GM23248 (cell line): Measurements from ENCODE around the gene CSF1R. TPM values are rescaled to one million over a fixed set of nuclear protein-coding genes. Genes with fewer than 3 reads are reported as not detected.

ENCODE experiments used
- DNase-seq: peaks from one replicate; pipeline ENCODE4 v3.0.0-alpha.2; 2015
- H2AFZ ChIP-seq: fragments of 200-600 bp; sonication (generic); 2 replicates; pipeline ENCODE4 v1.6.1; 2016; ENCODE audit warnings: antibody characterized with exemption
- H3F3A ChIP-seq: fragments of 200-600 bp; sonication (generic); 2 replicates; pipeline ENCODE4 v1.6.1; 2016; ENCODE audit warnings: mild to moderate bottlenecking, antibody characterized with exemption, mixed run types; ENCODE audit not compliant: insufficient read depth
- H3K27ac ChIP-seq: fragments of 200-600 bp; sonication (generic); 2 replicates; pipeline ENCODE4 v1.5.1; 2016; ENCODE audit warnings: mild to moderate bottlenecking
- H3K27me3 ChIP-seq: fragments of 200-600 bp; sonication (generic); replicated peaks from 2 replicates; pipeline ENCODE4 v1.6.1; 2016; ENCODE audit warnings: mild to moderate bottlenecking; ENCODE audit not compliant: insufficient read depth
- H3K36me3 ChIP-seq: fragments of 200-600 bp; sonication (generic); 2 replicates; pipeline ENCODE4 v1.6.1; 2016; ENCODE audit warnings: low read depth, mild to moderate bottlenecking
- H3K4me1 ChIP-seq: fragments of 200-600 bp; sonication (generic); 2 replicates; pipeline ENCODE4 v1.6.1; 2016; ENCODE audit warnings: mild to moderate bottlenecking; ENCODE audit not compliant: insufficient read depth
- H3K4me2 ChIP-seq: fragments of 200-600 bp; sonication (generic); one replicate; pipeline ENCODE4 v1.6.1; 2016; ENCODE audit warnings: mild to moderate bottlenecking; ENCODE audit not compliant: unreplicated experiment
- H3K4me3 ChIP-seq: fragments of 200-600 bp; sonication (generic); 2 replicates; pipeline ENCODE4 v1.5.1; 2016; ENCODE audit warnings: mild to moderate bottlenecking
- H3K79me2 ChIP-seq: fragments of 200-600 bp; sonication (generic); 2 replicates; pipeline ENCODE4 v1.6.1; 2016; ENCODE audit warnings: mild to moderate bottlenecking; ENCODE audit not compliant: insufficient read depth
- H3K9ac ChIP-seq: fragments of 200-600 bp; sonication (generic); 2 replicates; pipeline ENCODE4 v1.6.1; 2016; ENCODE audit warnings: mild to moderate bottlenecking
- H3K9me2 ChIP-seq: fragments of 200-600 bp; sonication (generic); 2 replicates; pipeline ENCODE4 v1.6.1; 2016; ENCODE audit warnings: mixed run types, mild to moderate bottlenecking, moderate library complexity; ENCODE audit not compliant: insufficient read depth
- H3K9me3 ChIP-seq: fragments of 200-600 bp; sonication (generic); one replicate; pipeline ENCODE4 v1.6.1; 2017; ENCODE audit warnings: low read depth
- H4K20me1 ChIP-seq: fragments of 200-600 bp; sonication (generic); 2 replicates; pipeline ENCODE4 v1.6.0; 2016; ENCODE audit not compliant: insufficient read depth
- EZH2 ChIP-seq: fragments of 200-600 bp; sonication (generic); IDR thresholded peaks from 2 replicates; pipeline ENCODE4 v1.6.1; 2018; ENCODE audit warnings: antibody characterized with exemption, mild to moderate bottlenecking; ENCODE audit not compliant: insufficient read depth, poor library complexity, severe bottlenecking
- EZH2phosphoT487 ChIP-seq: fragments of 200-600 bp; sonication (generic); IDR thresholded peaks from 2 replicates; pipeline ENCODE4 v1.6.1; 2018; ENCODE audit warnings: antibody characterized with exemption, moderate library complexity, mild to moderate bottlenecking, low read depth; ENCODE audit not compliant: insufficient read depth
- WGBS, 2 experiments: methylation state at CpG; one replicate each; pipeline ENCODE4 v1.1.6; 2015 to 2017; ENCODE audit warnings: low lambda C conversion rate in 2 of 2, low coverage in 1 of 2; ENCODE audit errors: missing lambda C conversion rate in 2 of 2; 5-methylcytosine and 5-hydroxymethylcytosine counted together
- in situ Hi-C: fragments of 300-500 bp; cut with MboI; formaldehyde crosslinking; loops from 2 replicates; pipeline ENCODE4 v1.15.0; 2020
- polyA plus RNA-seq: library from polyadenylated mRNA; unstranded; fragments of >200 nt; fragmentation: Nextera tagmentation; extraction: Ambion mirVana; gene quantifications from 2 replicates; pipeline ENCODE4 v1.2.1, GENCODE V29; 2016
- small RNA-seq: library from RNA; depleted of rRNA; stranded (forward); fragments of <200 nt; gene quantifications from one replicate; pipeline ENCODE3, GENCODE V24; 2014; ENCODE audit warnings: low read depth, low replicate concordance
- total RNA-seq: library from RNA; depleted of rRNA; stranded (reverse); fragments of >200 nt; shearing (Covaris generic); gene quantifications from 2 replicates; pipeline ENCODE4 v1.2.3, GENCODE V29; 2014; rRNA removed

Gene CSF1R
- total and polyA plus RNA-seq, 2 experiments from 2014 or later: 0.56 TPM; not detected in 1

DNA sequence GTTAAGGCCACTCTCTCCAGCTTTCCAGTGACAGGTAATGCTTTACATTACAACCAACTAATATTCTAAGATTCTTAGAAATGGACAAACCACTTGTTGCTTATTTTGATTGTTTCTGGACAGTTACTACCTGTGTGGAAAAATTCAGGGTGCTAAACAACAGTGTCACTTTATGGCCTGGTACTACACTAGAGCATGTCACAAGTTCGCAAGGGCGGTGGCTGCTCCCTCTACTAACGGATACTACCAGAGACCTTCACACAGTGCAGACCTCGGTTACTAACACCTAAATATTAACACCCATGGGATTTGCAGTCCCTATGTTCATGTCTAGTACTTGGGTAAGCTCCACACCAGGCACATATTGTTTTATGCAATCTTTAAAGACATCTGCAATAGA lies 72.4 kb downstream of the CSF1R start:
- H3K79me2 ChIP-seq: peaks cover 95% of the 10 kb centered on the region

DNA sequence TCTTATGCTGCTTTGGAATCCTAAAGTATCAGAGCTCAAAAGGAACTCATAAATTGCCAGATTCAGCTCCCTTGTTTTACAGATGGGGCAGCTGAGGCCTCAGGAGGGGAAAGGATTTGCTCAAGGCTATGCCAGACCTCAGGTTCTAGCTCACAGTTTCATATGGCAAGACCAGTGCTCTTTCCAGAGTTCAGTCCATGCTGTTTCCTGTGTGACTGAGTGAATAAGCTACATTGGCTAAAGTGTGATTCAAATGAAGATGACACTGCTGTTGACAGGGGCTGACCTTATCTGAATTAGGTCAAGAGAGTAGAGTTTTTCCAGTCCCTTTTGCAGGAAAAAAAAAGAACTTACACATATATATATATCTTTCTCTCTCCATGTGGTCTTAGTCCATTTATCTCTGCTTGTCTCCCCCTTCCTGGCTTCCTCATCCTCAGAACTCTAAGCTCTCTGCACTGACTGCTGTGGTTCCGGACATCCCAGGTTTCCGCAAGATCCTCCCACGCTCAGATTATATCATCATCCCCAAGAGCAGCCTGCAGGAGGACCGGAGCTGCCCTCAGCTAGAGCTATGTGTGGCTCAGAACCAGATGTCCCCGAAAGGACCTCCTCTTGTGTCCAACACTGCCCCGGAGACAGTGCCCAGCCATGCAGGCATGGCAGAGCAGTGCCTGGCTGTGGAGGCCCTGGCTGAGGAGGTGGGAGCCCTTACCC lies 76.5 kb downstream of the CSF1R start:
- peak; percentile 62 for DNase-seq
- no peak overlapping the region for H3K9ac ChIP-seq
- H2AFZ ChIP-seq: no peak overlapping the region
- peaks cover 95% of the 10 kb centered on the region for H3K79me2 ChIP-seq
- no peaks in the 10 kb centered on the region for H3K9me3 ChIP-seq
- H3K9me2 ChIP-seq: no peaks in the 10 kb centered on the region
- peak overlapping the region; percentile 32 for H3K27ac ChIP-seq
- 73 to 75% methylated on average over 6 of the region's 6 CpGs for WGBS, 2 experiments
- no peak overlapping the region for H3K4me2 ChIP-seq
- no peaks in the 10 kb centered on the region for H4K20me1 ChIP-seq
- no peaks in the 10 kb centered on the region for H3K27me3 ChIP-seq
- no peak overlapping the region for H3K4me3 ChIP-seq
- in situ Hi-C loops: no loop called here
- peaks cover 13% of the 10 kb centered on the region for H3K4me1 ChIP-seq
- H3K36me3 ChIP-seq: peaks cover 60% of the 10 kb centered on the region
- TF ChIP-seq EZH2phosphoT487: no peak
- no peak for TF ChIP-seq EZH2
- peaks cover 19% of the 10 kb centered on the region for H3F3A ChIP-seq

More for the DNA sequence above, 72.4 kb downstream of the CSF1R start:
- WGBS, 2 experiments: 95 to 100% methylated on average over 4 of the region's 4 CpGs
- no peak for DNase-seq
- H3K9ac ChIP-seq: no peak overlapping the region
- H3K36me3 ChIP-seq: peaks cover 72% of the 10 kb centered on the region
- no peak overlapping the region for H2AFZ ChIP-seq
- H3K9me3 ChIP-seq: no peaks in the 10 kb centered on the region
- no peak overlapping the region for H3K4me2 ChIP-seq
- no peaks in the 10 kb centered on the region for H3K27me3 ChIP-seq
- H4K20me1 ChIP-seq: no peaks in the 10 kb centered on the region
- no peak for TF ChIP-seq EZH2
- no peak for TF ChIP-seq EZH2phosphoT487
- peaks cover 20% of the 10 kb centered on the region for H3K4me1 ChIP-seq
- no peak overlapping the region for H3K27ac ChIP-seq
- no peaks in the 10 kb centered on the region for H3K9me2 ChIP-seq
- H3K4me3 ChIP-seq: no peak overlapping the region
- peaks cover 38% of the 10 kb centered on the region for H3F3A ChIP-seq
- in situ Hi-C loops: no loop called here

DNA sequence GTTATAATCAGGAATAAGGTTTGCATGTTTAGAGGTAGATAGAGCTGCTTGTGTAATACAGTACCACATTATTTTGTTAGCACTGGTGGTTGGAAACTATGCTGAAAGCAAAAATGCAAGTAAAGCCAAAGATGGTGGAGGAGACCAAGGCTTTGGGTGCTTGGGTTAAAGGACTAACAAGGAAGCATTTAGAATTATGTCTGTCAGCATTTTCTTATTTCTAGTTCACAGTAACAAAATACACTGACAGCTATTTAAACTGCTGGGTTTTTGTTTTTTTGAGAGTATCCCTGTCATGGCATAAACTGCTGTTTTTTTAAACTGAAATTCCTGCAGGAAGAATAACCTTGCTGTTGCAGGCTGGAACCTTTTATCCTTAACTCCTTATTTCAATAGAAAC lies 79.3 kb downstream of the CSF1R start:
- Histone ChIP-seq H3K36me3 (peaks cover 38% of the 10 kb centered on the region), H3K9ac (no peak overlapping the region), H3K27me3 (no peaks in the 10 kb centered on the region), H3F3A (peaks cover 26% of the 10 kb centered on the region), H4K20me1 (no peaks in the 10 kb centered on the region), H3K4me1 (peaks cover 25% of the 10 kb centered on the region), H2AFZ (no peak overlapping the region), H3K9me2 (no peaks in the 10 kb centered on the region), H3K9me3 (no peaks in the 10 kb centered on the region), H3K4me2 (no peak overlapping the region), H3K27ac (no peak overlapping the region), H3K79me2 (peaks cover 97% of the 10 kb centered on the region), H3K4me3 (no peak overlapping the region)
- in situ Hi-C loops: no loop called here
- DNase-seq: no peak
- TF ChIP-seq EZH2phosphoT487 (no peak), EZH2 (no peak)

DNA sequence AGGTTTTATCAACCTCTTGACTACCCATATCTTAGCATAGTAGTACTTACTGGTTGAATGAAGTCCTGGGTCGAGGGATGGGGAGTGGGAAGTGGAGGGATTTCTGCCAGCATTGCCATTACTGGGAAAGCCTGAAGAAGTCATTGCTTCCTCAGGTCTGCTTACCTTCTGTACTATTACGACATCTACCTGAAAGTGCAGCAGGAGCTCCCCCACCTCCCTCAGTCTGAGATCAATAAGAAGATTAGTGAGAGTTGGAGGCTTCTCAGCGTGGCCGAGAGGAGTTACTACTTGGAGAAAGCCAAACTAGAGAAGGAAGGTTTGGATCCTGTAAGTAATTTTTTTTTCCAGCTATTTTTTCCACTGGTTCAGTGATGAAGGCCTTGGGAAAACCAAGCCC lies 80.0 kb downstream of the CSF1R start:
- DNase-seq: no peak
- TF ChIP-seq EZH2phosphoT487 (no peak), EZH2 (no peak)
- in situ Hi-C loops: no loop called here
- Histone ChIP-seq H3K9me3 (no peaks in the 10 kb centered on the region), H3F3A (peaks cover 34% of the 10 kb centered on the region), H3K79me2 (peaks cover 97% of the 10 kb centered on the region), H3K4me3 (no peak overlapping the region), H3K9me2 (no peaks in the 10 kb centered on the region), H3K27me3 (no peaks in the 10 kb centered on the region), H3K27ac (no peak overlapping the region), H3K4me2 (no peak overlapping the region), H3K4me1 (peaks cover 28% of the 10 kb centered on the region), H4K20me1 (no peaks in the 10 kb centered on the region), H3K36me3 (peaks cover 35% of the 10 kb centered on the region), H2AFZ (no peak overlapping the region), H3K9ac (no peak overlapping the region)
- WGBS, 2 experiments: 82 to 84% methylated on average over 4 of the region's 4 CpGs

Small RNA genes lying within 50 kb of the gene (small RNA-seq; reads per million reads assigned to genes)
- not detected for gene RF00019

Other genes with a start within 250 kb of the CSF1R start
- not detected in 2 replicates for gene PDE6A, start 141.8 kb downstream of the CSF1R start, total RNA-seq
- gene PDE6A, start 141.8 kb downstream of the CSF1R start, polyA plus RNA-seq: not detected in 2 replicates
- gene SLC26A2, start 125.8 kb downstream of the CSF1R start, total RNA-seq: 11.1 and 11.4 TPM in 2 replicates
- 5.2 and 6.2 TPM in 2 replicates for gene SLC26A2, start 125.8 kb downstream of the CSF1R start, polyA plus RNA-seq
- 4.8 and 5.3 TPM in 2 replicates for gene TIGD6, start 85.9 kb downstream of the CSF1R start, total RNA-seq
- 4.5 and 4.6 TPM in 2 replicates for gene TIGD6, start 85.9 kb downstream of the CSF1R start, polyA plus RNA-seq
- gene HMGXB3, start 85.8 kb downstream of the CSF1R start, total RNA-seq: 32.1 and 46.5 TPM in 2 replicates
- 11.9 and 13.6 TPM in 2 replicates for gene HMGXB3, start 85.8 kb downstream of the CSF1R start, polyA plus RNA-seq
- 189 and 205 TPM in 2 replicates for gene PDGFRB, start 69.3 kb upstream of the CSF1R start, total RNA-seq
- gene PDGFRB, start 69.3 kb upstream of the CSF1R start, polyA plus RNA-seq: 155 and 163 TPM in 2 replicates
- not detected in 2 replicates for gene CDX1, start 80.2 kb upstream of the CSF1R start, total RNA-seq
- gene CDX1, start 80.2 kb upstream of the CSF1R start, polyA plus RNA-seq: 0.19 TPM in 1 of 2 replicates, not detected in the other
- not detected in 2 replicates for gene SLC6A7, start 103.5 kb upstream of the CSF1R start, total RNA-seq
- gene SLC6A7, start 103.5 kb upstream of the CSF1R start, polyA plus RNA-seq: not detected in 2 replicates
- gene CAMK2A, start 203.2 kb upstream of the CSF1R start, total RNA-seq: 0.43 and 0.51 TPM in 2 replicates
- not detected in 2 replicates for gene CAMK2A, start 203.2 kb upstream of the CSF1R start, polyA plus RNA-seq
- gene ARSI, start 216.4 kb upstream of the CSF1R start, total RNA-seq: 4.2 and 4.3 TPM in 2 replicates
- 0.72 and 1.0 TPM in 2 replicates for gene ARSI, start 216.4 kb upstream of the CSF1R start, polyA plus RNA-seq